HG03135 (cell line): ENCODE results near the gene ATG10.
"Not testable (repeated sequence)": the region's sequence is repeated elsewhere in the genome, so short reads cannot be mapped to it uniquely, and the experiment has no call there.

Experiments used
- ATAC-seq: cut with Tn5 transposase; IDR thresholded peaks from one replicate; pipeline ENCODE4 v1.9.1; 2021; ENCODE audit warnings: mild to moderate bottlenecking, moderate library complexity; ENCODE audit not compliant: unreplicated experiment

ATG10 gene

GRCh38 chr5:82046276-82046647 lies 74.4 kb downstream of the ATG10 start:
- ATAC-seq, result no peak

GRCh38 chr5:82050955-82051354 lies 79.1 kb downstream of the ATG10 start:
- ATAC-seq, result no peak

GRCh38 chr5:82054004-82054710 lies 82.3 kb downstream of the ATG10 start:
- ATAC-seq, result no peak

GRCh38 chr5:82057051-82057450 lies 85.2 kb downstream of the ATG10 start:
- no peak for ATAC-seq

- no peak for ATAC-seq
Observed at GRCh38 chr5:82058710-82059109, 86.9 kb downstream of the ATG10 start.

- ATAC-seq, result no peak
Observed at GRCh38 chr5:82066791-82067190, 95.0 kb downstream of the ATG10 start.

- ATAC-seq, result not testable (repeated sequence)
Observed at GRCh38 chr5:82068042-82068441, 96.2 kb downstream of the ATG10 start.

- ATAC-seq, result no peak
Observed at GRCh38 chr5:82068723-82069122, 96.9 kb downstream of the ATG10 start.

GRCh38 chr5:82072138-82072537 lies 100.3 kb downstream of the ATG10 start:
- ATAC-seq, result no peak

- no peak for ATAC-seq
Observed at GRCh38 chr5:82073179-82073578, 101.4 kb downstream of the ATG10 start.

- ATAC-seq, result no peak
Observed at GRCh38 chr5:82074950-82075349, 103.1 kb downstream of the ATG10 start.

- no peak for ATAC-seq
Observed at GRCh38 chr5:82077496-82077895, 105.7 kb downstream of the ATG10 start.

- ATAC-seq, result no peak
Observed at GRCh38 chr5:82091617-82092016, 119.8 kb downstream of the ATG10 start.

GRCh38 chr5:82095536-82095935 lies 123.7 kb downstream of the ATG10 start:
- no peak for ATAC-seq

- no peak for ATAC-seq
Observed at GRCh38 chr5:82096249-82096648, 124.4 kb downstream of the ATG10 start.

- peak; percentile 99 for ATAC-seq
Observed at GRCh38 chr5:82100303-82101077, 128.7 kb downstream of the ATG10 start.

- no peak for ATAC-seq
Observed at GRCh38 chr5:82104872-82105271, 133.0 kb downstream of the ATG10 start.

- no peak for ATAC-seq
Observed at GRCh38 chr5:82105457-82105856, 133.6 kb downstream of the ATG10 start.

GRCh38 chr5:82106207-82106606 lies 134.4 kb downstream of the ATG10 start:
- ATAC-seq, result no peak

- no peak for ATAC-seq
Observed at GRCh38 chr5:82106756-82107155, 134.9 kb downstream of the ATG10 start.

- no peak for ATAC-seq
Observed at GRCh38 chr5:82107267-82107666, 135.4 kb downstream of the ATG10 start.

GRCh38 chr5:82109013-82109412 lies 137.2 kb downstream of the ATG10 start:
- ATAC-seq, result no peak
